ENCODE data around the gene ARHGAP26. TPM values are rescaled to one million over a fixed set of nuclear protein-coding genes. Genes with fewer than 3 reads are reported as not detected.

Gene ARHGAP26
- total RNA-seq, 2 donors from 2014 or later = 27.5 to 80.7 TPM

- H3K27me3 ChIP-seq (replicated peaks; ENCODE audit: insufficient read depth) = no peaks in the 10 kb centered on the region
- TF ChIP-seq CTCF (IDR thresholded peaks at IDR 0.05) = no peak
- H3K4me1 ChIP-seq (ENCODE audit: control insufficient read depth in 1 of 2, low read depth in 2 of 2) = peaks cover 28 to 63% of the 10 kb centered on the region in 2 donors
- H3K4me3 ChIP-seq = no peak overlapping the region
- no peaks in the 10 kb centered on the region for H3K36me3 ChIP-seq
- H3K9me3 ChIP-seq = no peaks in the 10 kb centered on the region
- no peak for DNase-seq (ENCODE audit: low spot score)
- ATAC-seq (ENCODE audit: insufficient number of reproducible peaks, low FRiP score, low read depth) = no peak
- no peak overlapping the region for H3K27ac ChIP-seq
Measured at GRCh38 chr5:142853682-142854081, 83.5 kb downstream of the ARHGAP26 start.

DNA sequence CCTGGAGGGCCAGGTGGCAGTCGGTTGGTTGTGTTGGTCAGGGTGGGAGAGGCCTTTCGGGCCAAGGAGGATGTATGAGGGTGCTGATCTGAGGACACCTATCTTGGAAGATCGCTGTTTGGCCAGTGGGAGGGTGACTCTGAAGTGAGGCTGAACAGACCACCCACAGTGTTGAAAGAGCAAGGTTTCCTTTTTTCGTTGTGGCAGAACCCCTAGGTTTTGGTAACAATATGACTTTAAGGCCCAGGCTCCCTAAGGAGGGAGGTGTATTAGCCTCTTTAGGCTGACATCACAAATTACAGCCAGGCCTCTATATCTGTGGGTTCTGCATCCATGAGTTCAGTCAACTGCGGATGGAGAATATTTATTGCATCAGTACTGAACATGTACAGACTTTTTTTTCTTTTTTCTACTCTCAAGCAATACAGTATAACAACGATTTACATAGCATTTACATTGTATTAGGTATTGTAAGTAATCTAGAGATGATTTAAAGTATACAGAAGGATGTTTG, 86.1 kb downstream of the ARHGAP26 start:
- no peak for TF ChIP-seq CTCF (IDR thresholded peaks at IDR 0.05)
- Histone ChIP-seq H3K27ac (no peak overlapping the region), H3K36me3 (no peaks in the 10 kb centered on the region), H3K27me3 (replicated peaks; ENCODE audit: insufficient read depth) (no peaks in the 10 kb centered on the region), H3K4me3 (no peak overlapping the region), H3K4me1 (ENCODE audit: control insufficient read depth in 1 of 2, low read depth in 2 of 2) (peaks cover 30 to 76% of the 10 kb centered on the region in 2 donors), H3K9me3 (no peaks in the 10 kb centered on the region)
- ATAC-seq (ENCODE audit: insufficient number of reproducible peaks, low FRiP score, low read depth) = no peak
- no peak for DNase-seq (ENCODE audit: low spot score)

- Histone ChIP-seq H3K27me3 (replicated peaks; ENCODE audit: insufficient read depth) (no peaks in the 10 kb centered on the region), H3K9me3 (no peaks in the 10 kb centered on the region), H3K4me3 (no peak overlapping the region), H3K27ac (no peak overlapping the region), H3K36me3 (no peaks in the 10 kb centered on the region), H3K4me1 (ENCODE audit: control insufficient read depth in 1 of 2, low read depth in 2 of 2) (peaks cover 20 to 76% of the 10 kb centered on the region in 2 donors)
- DNase-seq (ENCODE audit: low spot score) = no peak
- no peak for TF ChIP-seq CTCF (IDR thresholded peaks at IDR 0.05)
- ATAC-seq (ENCODE audit: insufficient number of reproducible peaks, low FRiP score, low read depth) = no peak
Measured at GRCh38 chr5:142857405-142857804, 87.2 kb downstream of the ARHGAP26 start.

- ATAC-seq (ENCODE audit: insufficient number of reproducible peaks, low FRiP score, low read depth) (no peak), DNase-seq (ENCODE audit: low spot score) (no peak)
- no peak overlapping the region for H3K4me3 ChIP-seq
- no peak for TF ChIP-seq CTCF (IDR thresholded peaks at IDR 0.05)
- H3K9me3 ChIP-seq = no peaks in the 10 kb centered on the region
- no peaks in the 10 kb centered on the region for H3K27me3 ChIP-seq (replicated peaks; ENCODE audit: insufficient read depth)
- H3K36me3 ChIP-seq = no peaks in the 10 kb centered on the region
- H3K4me1 ChIP-seq (ENCODE audit: control insufficient read depth in 1 of 2, low read depth in 2 of 2) = peaks cover 20 to 78% of the 10 kb centered on the region in 2 donors
- H3K27ac ChIP-seq = no peak overlapping the region
Measured at GRCh38 chr5:142859037-142859436, 88.9 kb downstream of the ARHGAP26 start.

DNA sequence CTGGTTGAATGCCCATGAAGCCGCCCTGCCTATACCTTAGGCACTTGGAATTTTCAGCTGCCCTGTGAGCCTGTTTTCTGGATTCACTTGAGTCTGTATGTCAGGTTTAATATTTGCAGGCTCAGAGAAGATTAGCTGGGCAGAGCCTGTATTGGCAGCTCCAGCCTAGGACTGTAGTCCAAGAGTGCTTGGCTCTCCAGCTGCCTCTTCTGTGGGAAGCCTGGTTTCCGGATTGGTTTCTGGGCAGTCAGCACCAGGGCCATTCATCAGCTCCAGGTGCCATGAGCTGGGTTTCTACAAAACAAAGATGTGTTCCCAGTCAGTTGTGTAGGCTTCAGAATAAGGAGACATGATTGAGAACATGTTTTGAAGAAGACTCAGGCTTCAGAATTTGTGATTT, 90.1 kb downstream of the ARHGAP26 start:
- no peak for ATAC-seq (ENCODE audit: insufficient number of reproducible peaks, low FRiP score, low read depth)
- Histone ChIP-seq H3K4me3 (no peak overlapping the region), H3K27me3 (replicated peaks; ENCODE audit: insufficient read depth) (no peaks in the 10 kb centered on the region), H3K36me3 (no peaks in the 10 kb centered on the region), H3K27ac (no peak overlapping the region), H3K9me3 (no peaks in the 10 kb centered on the region), H3K4me1 (ENCODE audit: control insufficient read depth in 1 of 2, low read depth in 2 of 2) (peaks cover 15 to 71% of the 10 kb centered on the region in 2 donors)
- no peak for DNase-seq (ENCODE audit: low spot score)
- TF ChIP-seq CTCF (IDR thresholded peaks at IDR 0.05) = no peak

All from thoracic aorta (tissue), 2 donors.